NAMALWA (cell line): Measurements from ENCODE around the gene HOXA13.

Experiments used
- DNase-seq: peaks from one replicate; pipeline ENCODE4 v3.0.0-alpha.2; 2015; ENCODE audit warnings: low spot score

HOXA13 gene

DNA sequence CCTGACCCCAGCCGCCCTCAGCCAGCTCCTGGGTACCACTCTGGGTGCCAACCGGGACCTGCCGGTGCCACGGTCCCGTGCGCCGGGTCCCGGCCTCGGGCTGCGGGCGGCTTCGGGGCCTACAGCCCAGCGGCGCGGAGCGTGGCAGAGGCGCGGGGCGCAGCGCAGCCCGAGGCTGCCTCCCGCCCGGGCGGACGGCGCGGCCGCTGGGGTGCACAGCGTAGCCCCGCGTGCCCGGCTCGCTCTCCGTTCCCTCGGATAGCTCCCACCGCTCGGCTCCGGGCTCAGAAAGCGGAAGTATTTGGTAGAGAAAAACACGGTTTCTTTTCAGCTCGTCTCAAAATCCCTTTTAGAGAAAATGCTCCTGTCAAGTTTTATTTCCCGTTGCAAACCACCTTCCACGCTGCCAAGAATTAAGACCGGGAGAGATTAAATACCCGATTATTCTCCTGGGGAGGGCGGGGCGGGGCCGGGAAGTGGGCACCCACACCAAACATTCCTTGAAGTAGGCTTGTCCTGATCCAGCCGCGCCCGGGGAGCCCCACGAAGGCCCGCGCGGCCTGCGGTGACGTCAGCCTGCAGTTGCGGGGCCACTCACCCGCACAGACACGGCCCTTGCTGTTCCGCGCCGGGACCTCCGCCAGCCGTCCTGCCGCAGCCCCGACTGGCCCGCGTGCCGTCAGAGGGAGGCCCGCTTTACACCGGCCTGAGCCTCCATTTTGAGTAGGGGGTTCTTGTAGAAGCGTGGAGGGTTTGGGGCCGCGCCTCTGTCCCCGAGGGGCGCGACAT is 7.2 kb downstream of the HOXA13 start:
- no peak for DNase-seq

- DNase-seq = no peak
Observed at GRCh38 chr7:27191833-27192545, 7.9 kb downstream of the HOXA13 start.

DNA sequence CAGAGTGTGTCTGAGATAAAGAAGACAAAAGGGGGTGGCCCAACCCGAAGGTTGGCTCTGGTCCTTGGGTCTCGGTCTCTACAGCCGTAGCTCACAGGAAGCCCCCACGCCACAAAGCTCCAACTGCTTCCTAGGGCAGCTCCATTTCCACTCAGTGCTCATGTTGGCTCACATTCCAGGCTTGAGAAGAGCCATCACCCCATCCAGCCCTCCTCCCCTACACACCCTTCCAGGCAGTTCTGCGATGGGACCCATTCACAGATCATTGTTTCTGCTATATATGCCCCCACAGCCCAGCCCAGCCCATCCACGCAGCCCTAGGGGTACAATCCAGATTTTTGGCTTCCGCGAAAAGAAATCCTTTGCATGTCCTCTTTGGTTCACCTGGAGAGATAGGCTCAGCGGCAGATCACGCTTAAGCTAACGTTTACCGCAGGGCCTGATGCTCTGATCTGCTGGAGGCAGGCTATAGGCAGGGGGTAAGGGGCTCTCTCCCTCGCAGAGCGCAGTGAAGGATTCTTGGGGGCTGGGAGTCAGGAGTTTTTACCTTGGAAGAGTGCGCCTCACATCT is 8.6 kb downstream of the HOXA13 start:
- no peak for DNase-seq

DNA sequence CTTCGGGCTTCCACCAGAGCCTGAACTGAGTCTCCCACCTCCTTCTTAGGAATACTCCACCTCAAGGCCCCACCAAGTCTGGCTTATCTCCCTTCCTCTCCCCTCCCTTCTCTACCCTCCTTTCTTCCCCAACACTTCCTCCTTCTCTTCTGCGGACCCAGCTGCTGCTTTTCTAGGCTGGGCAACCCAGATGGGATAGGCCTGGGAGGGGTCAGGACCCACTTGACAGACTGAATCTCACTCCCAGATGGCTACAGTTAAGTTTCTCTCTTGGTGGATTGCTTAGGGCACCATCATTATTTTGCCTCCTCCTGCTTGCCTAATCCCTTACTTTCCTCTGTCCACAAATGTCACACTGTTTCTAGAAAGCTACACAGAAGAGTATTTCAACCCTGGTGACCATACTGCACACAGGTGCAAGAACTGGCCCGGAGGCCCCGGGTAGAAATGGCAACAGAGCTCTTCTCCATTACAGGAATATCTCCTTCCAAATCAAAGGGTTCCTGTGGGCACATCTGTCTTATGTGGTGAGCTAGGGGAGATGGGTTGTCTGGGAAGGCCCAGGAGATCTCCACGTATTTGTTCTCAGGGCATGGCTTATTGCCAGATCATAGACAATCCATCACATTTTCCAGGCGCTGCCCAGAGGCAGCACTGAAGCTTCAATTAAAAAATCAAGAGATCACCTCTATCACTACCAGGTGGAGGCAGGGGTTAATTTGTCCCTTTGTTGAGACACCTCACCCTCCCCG is 9.7 kb downstream of the HOXA13 start:
- DNase-seq = no peak

DNA sequence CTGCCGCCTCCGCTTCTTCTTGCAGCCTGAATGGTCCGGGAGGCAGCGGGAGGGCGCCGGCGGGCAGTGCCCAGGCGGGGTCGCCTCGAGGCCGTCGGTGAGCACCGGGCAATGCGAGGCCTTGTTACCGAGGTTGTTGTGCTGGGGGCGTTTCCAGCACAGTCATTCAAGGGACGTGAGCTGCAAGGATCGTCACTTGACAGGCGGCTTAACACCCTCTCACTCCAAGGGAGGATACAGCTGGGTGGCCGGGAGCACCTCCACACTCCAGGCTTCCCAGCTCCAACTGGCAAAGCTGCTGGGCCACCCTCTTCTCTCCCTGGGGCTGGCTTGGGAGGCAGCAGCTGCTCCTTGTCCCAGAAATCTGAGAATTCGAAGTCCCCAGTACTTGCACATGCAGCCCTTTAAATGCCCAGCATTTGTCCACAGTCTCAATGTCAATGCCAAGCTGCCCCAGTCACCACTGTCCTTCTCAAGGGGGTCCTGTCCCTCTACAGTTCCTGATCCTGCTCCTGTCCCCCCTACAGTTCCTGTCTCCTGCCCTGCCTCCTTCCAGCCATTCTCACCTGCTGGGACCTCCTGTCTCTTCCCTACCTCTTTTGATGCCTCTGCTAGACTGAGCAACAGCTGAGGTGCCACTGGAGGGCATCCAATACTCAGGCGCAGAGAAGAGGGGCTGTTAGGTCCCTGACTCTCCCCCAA is 10.4 kb downstream of the HOXA13 start:
- DNase-seq = no peak

DNA sequence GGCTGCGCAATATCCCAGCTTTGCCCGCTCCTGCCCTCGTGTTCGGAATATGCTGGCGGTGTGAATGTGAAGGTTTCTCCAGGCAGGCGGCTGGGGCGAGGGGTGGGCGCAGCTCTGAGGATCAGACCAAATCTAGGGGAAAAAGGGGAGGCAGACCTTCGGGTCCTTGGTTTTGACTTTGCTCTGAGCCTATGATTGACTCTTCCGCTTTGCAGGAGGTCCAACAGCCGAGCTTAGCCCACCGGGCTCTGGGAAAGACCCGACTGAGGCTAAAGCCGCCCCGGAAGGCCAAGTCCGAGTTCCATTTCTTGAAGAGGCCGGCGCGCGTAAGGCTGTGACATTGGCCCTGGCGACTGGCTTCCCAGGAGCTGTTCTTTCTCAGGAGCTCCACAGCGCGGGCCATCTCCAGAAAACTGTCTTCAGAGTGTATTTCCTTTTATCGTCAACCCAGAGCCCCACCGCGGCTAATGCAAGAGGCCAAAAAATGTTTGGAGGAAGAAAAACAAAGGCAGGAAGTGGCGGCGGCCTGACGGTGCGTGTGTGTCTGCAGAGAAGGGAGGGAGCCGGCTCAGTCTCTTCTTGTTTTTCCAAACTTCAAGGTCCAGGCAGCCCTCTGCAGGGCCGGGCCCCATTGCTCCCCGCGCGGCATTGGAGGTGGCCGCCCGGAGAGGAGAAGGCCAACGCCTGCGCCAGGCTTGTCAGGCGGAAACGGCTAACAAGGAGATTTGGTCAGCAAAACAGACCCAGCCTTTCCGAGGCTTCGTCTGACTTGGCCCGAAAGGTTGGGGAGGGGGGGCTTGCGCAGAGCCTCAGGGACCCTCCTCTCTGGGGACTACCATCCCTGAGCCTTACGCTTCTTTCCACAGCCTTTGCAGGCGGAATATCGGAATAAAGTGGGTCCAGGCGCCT is 11.3 kb downstream of the HOXA13 start:
- no peak for DNase-seq

- no peak for DNase-seq
Observed at GRCh38 chr7:27187475-27188385, 12.2 kb downstream of the HOXA13 start.

GRCh38 chr7:27186668-27187474 is 13.0 kb downstream of the HOXA13 start:
- DNase-seq = no peak

- no peak for DNase-seq
Observed at GRCh38 chr7:27185854-27186667, 13.8 kb downstream of the HOXA13 start.

- DNase-seq = no peak
Observed at GRCh38 chr7:27185013-27185853, 14.7 kb downstream of the HOXA13 start, which contains the start of gene HOXA11. Gene HOXA11 (minus strand): TSS chr7:27185232. CDS start chr7:27185144, 88 bp downstream.

DNA sequence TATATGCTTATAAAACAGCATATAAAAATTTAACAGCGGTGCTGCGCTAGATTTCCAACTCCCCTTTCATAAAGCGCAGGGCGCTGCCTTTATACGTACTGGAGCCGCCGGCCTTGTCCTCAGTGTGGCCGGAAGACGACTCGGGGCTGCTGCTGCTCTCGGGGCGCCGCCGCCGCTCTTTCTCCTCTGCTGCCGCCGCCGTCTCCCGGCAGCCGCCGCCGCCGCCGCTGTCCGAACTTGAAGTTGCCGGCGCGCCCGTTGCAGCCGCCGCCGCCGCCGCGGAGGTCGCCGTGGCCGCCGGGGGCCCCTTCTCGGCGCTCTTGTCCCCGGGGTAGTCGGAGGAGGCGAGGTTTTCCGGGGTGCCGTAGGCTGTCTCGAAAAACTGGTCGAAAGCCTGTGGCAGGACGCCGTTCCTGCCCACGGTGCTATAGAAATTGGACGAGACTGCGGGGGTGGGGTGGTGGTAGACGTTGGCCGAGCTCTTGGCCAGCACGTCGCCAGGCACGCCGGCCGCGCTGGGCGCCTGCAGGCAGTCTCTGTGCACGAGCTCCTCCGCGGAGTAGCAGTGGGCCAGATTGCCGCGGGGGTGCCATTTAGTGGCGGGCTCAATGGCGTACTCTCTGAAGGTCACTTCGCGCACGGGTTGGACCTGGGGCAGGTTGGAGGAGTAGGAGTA is 15.4 kb downstream of the HOXA13 start:
- DNase-seq = no peak

DNA sequence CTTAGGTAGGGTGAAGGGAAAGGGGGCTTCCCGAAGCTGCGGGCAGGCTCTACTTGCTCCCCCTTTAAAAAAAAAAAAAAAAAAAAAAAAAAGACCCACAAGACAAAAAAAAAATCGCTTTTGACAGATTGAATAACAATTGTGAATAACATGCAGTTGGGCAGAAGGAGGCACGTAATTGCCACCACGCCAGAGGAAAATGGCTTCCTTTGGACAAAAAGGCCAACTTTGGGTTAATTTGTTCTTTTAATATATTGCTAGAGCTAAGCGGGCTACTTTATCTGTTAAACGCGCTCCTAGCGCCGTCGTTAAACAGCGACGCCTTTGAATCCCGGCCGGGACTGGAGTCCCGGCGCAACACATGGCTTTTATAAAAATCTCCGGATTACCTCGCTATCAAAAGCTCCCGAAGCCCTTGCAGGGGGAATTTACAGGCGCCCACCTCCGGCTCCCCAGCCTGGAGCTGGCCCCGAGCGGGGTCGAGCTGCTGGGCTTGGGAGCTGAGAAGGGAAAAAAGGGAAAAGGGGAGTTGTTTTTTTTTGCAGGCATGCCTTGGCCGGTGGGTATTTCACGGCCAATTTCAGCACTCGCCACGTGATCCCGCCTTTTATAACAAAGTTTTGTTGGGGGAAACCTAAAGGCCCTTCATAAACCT is 16.1 kb downstream of the HOXA13 start:
- DNase-seq = no peak

DNA sequence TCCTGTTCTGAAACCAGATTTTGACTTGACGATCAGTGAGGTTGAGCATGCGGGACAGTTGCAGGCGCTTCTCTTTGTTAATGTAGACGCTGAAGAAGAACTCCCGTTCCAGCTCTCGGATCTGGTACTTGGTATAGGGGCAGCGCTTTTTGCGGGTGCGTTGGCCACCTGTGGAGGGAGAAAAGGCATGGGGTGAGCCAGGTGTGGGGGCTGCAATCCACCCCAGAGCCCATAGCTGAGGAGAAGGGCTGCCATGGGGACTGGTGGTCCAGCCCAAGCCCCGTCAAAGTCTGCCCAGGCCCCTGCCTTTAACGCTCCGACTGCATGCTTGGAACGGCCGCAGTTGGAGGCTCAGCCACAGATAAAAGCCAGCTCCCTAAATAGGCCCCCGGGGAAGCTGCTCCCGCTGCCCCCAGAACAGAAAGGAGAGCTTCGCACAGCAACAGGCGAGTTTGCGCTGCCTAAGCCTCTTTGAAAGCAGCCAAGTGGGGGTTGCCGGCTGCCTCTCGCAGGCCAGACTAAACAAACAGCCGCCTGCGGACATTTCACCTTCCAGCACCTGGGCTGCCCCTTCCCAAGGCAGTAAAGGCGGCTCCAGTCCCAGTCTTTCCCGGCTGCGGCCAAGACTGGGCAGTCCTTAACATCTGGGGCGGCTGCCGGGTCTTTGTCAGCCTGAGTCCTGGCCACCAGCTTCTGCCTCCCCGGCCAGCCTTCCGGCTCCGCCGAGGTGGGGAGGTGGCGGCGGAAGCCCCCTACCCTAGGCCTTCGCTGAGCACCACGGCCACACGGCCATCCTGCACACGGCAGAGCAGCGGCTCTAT is 16.8 kb downstream of the HOXA13 start:
- no peak for DNase-seq

GRCh38 chr7:27182285-27182841 is 17.5 kb downstream of the HOXA13 start:
- DNase-seq = no peak
